Activated CD4-positive, alpha-beta T cell treated with anti-CD3 and anti-CD28 coated beads, Interleukin-2, amount 50 U/mL, for 48 hours (primary cell): ENCODE results near the gene FAM32A.
"Not testable (repeated sequence)": the region's sequence is repeated elsewhere in the genome, so short reads cannot be mapped to it uniquely, and the experiment has no call there.

Experiments
- DNase-seq, 2 experiments: peaks; one replicate each; pipeline ENCODE4 v3.0.0-alpha.2; 2020

The FAM32A gene

DNA sequence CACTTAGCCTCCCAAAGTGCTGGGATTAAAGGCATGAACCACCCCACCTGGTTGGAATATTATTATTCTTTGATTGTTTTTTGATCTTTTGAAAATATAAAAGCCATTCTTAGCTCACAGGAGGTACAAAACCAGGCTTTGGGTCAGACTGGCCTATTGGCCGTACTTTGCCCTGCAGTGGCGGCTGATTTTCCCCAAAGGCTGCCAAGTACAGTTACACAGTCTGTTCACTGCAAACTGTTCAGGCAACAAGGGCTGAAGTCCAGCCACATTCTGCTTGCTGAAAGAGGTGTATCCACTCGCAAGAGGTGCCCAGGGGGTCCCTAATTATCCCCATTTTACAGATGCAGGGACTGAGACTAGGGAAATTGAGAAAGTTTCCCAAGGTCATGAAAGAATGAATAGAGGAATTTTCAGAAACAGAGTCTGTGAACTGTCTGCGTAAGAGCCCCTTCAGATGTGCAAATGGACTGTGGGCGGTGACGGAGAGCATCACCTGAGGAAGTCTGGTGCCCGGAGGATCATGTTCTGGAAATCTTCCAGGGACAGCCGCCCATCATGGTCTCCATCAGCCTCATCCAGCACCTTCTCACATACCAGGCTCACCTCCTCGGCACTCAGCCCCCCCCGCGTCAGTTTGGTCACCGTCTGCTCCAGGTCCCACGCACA lies 20.9 kb upstream of the FAM32A start:
- DNase-seq, result no peak

DNA sequence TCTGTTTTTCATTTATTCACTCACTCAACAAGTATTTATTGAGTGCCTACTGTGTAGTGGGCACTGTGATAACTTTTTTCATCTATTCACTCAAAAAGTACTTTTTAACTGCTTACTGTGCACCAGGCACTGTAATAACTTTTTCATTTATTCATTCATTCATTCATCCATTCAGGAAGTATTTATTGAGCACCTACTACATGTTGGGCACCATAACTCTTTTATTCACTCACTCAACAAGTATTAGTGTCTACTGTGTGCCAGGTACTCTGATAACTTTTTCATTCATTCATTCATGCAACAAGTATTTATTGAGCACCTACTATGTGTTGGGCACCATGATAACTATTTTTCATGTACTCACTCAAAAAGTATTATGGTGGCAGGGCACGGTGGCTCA lies 18.8 kb upstream of the FAM32A start:
- no peak for DNase-seq

DNA sequence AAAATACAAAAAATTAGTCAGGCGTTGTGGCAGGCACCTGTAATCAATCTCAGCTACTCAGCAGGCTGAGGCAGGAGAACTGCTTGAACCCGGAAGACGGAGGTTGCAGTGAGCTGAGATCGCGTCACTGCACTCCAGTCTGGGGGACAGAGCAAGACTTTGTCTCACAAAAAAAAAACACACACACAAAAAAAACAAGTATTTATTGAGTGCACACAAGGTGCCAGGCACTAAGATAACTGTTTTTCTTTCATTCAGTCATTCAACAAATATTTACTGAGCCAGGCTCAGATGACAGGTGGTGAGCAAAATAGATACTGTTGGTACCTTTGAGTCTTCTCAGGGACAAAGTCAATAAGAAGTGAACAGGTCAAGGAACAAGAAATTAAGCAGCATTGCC lies 18.2 kb upstream of the FAM32A start:
- no peak for DNase-seq

DNA sequence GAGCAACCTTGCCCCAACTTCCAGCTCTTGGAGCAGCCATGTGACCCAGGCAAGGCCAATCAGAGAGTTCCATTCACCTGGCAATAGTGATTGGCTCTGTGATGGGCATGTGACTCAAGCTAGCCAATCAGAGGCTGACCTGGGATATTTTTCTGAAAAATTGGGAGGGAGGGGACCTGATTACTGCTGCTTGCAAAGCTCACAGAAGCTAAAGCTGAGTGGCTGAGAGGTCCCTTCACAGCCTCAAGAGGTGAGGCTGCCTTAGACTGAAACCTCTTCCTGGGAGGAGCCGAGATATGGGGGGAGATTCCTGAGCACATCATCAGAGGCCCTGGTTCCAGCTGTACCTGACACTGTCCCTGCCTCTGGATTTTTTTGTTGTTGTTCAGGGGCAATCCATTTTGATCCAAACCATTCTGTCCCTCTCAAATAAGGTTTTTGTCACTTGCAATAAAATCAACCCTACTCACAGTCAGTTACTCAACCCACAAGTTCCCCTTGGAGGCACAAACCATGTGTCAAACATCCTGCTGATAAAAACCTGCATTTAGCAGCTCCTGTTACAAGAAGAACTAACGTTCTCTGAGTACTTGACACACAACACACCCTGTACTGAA lies 16.6 kb upstream of the FAM32A start:
- no peak for DNase-seq

DNA sequence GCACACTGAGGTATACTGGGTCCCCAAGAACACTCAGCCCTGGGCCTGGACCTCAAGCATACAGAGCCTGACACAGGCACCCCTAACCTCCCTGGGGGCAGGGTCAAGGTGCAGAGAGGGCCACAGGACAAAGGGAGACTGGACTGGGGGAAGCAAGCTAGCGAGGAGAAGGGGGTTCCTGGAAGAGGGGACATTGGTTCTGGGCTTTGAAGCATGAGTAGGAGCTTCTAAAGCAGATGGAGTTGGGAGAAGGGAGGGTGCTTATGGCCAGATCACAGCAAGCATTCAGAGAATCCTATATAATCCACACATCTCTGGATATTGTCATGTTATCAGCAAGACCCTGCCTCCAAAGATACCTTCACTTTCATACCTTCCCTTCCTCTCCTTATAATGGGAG lies 15.1 kb upstream of the FAM32A start:
- no peak for DNase-seq

DNA sequence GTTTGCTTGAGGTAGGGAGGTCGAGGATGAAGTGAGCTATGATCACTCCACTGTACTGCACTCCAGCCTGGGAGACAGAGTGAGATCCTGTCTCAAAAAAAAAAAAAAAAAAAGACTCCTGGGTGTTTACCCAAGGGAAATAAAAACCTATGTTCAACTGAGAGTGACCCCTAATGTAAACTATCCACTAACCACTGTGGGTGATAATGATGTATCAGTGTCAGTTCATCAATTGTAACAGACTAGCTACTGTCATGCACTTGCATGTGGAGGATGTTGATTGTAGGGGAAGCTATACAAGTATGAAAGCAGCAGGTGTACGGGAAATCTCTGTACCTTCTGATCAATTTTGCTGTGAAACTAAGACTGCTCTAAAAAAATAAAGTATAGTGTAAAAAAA lies 9.3 kb upstream of the FAM32A start:
- DNase-seq, result no peak

DNA sequence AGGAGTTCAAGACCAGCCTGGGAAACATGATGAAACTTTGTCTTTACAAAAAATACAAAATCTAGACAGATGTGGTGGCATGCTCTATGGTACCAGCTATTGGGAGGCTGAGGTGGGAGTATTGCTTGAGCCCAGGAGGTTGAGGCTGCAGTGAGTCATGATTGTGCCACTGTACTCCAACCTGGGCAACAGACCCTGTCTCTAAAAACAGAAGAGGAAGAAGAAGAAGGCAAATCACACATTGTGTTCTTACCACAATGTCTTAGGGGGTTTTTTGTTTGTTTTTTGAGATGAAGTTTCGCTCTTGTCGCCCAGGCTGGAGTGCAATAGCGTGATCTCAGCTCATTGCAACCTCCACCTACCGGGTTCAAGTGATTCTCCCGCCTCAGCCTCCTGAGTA lies 6.3 kb upstream of the FAM32A start:
- DNase-seq, result not testable (repeated sequence)

DNA sequence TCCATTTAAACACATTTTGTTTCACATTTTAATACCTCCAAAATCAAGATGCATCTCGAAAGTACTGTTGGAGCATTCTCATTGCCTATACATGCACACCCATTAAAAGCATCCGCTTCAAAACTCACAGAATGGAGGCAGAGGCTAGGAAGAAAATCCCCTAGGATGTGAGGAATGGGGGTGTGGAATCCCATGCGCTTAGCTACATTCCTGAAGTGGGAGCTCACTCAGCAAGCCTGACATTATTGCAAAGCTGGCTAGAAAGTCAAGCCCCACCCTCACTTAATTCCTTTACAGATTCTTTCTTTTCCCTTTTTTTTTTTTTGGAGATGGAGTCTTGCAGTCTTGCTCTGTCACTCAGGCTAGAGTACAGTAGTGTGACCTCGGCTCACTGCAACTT lies 4.6 kb upstream of the FAM32A start:
- no peak for DNase-seq

DNA sequence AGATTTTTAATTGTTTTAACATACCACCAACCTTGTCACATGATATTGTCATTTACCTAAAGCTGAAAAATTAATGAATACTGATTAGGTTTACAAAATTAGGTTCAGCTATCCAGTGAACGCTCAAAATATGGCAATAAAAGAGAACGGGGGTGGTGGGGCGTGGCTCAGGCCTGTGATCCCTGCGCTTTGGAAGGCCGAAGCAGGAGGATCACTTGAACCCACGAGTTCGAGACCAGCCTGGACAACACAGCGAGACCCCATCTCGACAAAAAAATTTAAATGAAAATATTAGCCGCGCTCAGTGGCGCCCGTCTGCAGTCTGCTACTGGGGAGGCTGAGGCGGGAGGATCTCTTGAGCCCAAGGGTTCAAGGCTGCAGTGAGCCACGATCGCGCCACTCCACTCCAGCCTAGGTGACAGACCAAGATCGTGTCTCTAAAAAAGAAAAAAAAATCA lies 516 bp upstream of the FAM32A start:
- DNase-seq, result no peak

DNA sequence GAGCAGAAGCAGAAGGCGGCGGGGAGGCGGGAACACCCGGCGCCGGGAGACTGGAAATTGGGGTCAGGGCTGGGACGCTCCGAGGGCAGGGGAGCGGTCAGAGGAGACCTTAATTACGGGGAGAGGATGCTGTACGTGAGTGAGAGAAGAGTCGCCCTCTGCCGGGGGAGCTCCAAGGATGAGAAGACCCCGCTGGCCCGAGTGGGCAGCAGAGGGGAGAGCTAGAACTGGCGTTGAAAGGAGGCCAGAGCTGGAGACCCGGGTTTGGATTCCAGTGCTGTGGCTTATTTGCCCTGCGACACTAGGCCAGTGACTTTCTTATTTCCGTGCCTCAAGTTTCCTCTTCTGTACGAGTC lies 536 bp downstream of the FAM32A start:
- peak; percentile 55 to 59 for DNase-seq

DNA sequence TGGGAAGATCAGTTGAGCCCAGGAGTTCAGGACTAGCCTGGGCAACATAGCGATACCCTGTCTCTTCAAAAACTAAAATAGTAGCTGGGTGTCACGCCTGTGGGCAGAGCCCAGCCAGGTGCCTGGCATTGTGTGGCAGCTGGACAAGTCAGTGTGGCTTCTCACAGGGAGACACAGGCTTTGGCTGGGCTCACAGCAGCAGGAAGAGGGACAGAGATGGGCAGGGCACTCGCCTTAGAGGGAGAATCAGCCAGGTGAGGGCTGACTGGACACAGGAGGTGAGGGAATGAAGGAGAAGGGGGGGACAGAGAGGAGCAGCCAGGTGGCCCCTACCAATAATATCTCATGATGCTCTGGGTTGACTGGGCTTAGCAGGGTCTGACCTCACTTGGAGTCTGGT lies 3.3 kb downstream of the FAM32A start:
- DNase-seq, result no peak

DNA sequence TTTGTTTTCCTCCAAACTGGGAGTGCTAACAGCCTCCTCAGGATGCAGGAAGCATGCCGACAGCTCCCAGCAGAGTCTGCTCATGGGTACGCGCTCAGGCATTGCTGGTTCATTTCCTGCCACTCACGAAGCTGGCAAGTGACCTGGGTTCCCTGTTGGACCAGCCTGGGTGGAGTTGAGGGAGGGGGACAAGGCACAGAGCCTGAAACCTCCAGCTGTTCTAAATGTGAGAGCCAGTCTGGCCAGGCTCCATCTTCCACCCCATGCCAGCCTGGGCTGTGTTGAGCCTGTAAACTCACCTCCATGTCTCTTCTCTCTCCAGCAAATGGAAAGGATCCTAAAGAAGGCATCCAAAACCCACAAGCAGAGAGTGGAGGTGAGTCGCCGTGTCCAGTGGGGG lies 5.0 kb downstream of the FAM32A start:
- DNase-seq, result no peak

DNA sequence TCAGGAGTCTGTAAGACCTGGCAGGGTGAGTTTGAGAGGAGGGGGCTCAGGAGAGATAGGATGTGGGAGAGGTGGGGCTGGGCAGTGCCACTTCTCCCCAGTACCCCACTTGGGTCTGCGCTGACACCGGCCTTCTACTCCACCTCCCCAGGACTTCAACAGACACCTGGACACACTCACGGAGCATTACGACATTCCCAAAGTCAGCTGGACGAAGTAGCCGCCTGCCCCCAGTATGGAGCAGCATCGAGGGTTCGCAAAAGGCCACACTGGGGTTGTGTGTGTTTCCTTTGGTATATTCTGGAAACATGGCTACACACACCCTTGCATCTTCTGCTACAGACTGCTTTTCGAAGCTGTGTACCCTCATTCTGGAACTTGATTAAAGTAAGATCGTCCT lies 5.5 kb downstream of the FAM32A start:
- DNase-seq, result no peak

DNA sequence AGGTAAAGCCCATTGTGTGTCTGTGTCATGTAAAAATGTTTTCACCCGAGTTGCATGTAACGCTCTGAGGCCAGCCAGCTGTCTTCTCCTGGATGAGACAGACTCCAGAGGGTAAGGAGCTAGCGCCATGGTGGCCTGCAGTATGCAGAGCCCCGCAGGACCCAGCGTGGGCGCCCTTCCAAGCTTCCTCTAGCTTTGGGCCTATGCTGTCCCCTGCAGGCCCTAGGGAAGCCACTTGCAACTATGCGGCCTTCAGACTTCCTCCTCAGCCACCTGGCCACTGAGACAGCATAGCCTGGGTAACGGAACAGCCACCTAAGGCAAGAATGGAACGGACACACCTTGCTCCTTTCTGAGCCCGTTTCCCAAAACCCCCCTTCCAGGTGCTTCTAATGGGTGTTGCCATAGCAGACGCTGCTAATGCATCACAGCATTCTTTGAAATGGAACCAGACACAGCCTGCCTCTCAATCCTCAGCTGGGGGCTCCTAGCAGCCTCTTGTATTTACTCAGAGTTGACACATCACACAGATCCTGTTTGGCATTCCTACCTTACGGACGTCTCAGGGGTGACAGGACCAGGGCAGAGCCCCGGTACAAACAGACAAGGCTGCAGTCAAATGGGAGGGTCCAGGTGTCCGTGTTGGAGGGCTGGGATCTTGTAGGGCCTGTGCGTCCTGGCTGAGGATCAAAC lies 6.2 kb downstream of the FAM32A start:
- DNase-seq, result no peak

DNA sequence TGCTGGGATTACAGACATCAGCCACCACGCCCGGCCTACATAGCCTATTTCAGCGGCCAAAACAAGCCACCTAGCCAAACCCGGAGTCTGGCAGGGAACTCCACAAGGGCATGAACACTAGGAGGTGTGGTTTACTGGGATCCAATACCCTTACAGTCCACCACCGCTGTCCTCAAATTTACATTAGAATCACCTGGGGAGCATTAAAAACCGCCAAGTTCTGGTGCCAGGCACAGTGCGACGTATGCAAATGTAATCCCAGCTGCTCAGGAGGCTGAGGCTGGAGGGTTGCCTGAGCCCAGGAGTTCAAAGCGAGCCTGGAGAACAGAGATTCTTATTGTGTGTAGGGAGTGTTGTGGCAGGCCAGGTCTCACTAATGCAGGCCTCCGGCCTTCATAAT lies 8.3 kb downstream of the FAM32A start:
- no peak for DNase-seq

DNA sequence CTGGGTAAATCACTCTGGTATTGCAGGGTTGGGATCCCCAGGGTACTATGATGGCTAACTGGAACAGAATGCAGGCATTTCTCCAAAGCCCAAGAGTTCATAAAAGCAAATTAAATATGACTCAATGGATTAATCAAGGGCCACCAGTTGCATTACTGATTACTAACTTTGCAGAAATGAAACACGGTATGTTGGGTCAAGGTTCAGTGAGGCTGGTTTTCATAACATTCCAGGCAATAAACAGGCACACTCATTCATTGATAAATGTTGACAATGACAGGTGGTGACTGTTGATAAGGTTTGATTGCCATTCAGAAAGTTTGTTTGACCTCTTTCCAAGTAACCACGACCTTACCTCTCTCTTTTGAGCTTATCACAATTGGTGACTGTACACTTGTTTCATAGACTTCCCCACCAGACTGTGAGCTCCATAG lies 12.0 kb downstream of the FAM32A start:
- DNase-seq, result no peak

DNA sequence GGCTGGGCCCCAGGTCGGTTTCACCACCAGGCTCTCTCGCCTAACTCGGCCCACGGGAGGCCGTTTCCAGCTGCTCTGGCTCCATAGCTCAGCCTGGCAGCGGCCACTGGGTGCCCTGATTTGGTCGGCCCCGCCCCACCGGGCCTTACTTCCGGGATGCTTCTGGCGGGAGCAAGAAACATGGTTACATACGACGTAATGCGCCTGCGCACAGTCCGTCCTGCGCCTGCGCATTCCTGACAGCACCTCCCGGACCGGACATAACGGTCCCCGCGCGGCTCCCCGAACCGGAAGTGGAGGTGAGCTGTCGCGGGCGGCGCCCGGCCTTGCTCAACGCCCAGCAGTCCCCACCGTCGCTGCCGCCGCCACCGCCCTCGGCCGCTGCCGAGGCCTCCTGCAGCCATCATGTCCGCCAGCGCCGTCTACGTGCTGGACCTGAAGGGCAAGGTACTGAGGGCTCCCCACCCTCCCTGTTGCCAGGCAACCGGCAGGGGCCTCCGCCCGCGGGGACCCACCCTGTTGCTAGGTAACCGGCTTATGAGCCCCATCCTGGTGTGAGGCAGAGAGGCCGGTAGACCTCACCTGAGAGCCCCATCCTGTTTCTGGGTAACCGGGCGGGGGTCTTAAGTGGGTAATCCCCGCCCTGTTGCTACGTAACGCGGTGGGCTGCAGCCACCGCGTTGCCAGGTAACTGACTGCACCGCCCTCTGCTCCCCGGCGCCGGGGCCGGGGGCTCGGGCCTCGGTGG lies 12.6 kb downstream of the FAM32A start, which contains the start of gene AP1M1:
TSS of gene AP1M1 (plus strand) at position 290 of the 748 bp plus-strand sequence. CDS start at position 406, 116 bp downstream.
- peak; percentile 99 for DNase-seq

DNA sequence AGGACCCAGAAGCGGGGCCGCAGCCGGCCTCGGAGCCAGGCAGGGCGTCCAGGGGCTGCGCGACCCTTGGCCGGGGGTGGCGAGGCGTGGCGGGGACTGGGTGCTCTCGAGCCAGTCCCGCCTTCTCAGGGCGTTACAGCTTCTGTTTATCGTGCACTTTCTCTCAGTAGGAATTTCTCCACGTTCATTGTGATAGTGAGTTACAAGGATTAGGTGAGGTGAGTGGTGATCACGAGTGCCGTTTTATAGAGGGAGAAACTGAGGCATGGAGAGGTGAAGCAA lies 13.1 kb downstream of the FAM32A start:
- DNase-seq, result no peak

DNA sequence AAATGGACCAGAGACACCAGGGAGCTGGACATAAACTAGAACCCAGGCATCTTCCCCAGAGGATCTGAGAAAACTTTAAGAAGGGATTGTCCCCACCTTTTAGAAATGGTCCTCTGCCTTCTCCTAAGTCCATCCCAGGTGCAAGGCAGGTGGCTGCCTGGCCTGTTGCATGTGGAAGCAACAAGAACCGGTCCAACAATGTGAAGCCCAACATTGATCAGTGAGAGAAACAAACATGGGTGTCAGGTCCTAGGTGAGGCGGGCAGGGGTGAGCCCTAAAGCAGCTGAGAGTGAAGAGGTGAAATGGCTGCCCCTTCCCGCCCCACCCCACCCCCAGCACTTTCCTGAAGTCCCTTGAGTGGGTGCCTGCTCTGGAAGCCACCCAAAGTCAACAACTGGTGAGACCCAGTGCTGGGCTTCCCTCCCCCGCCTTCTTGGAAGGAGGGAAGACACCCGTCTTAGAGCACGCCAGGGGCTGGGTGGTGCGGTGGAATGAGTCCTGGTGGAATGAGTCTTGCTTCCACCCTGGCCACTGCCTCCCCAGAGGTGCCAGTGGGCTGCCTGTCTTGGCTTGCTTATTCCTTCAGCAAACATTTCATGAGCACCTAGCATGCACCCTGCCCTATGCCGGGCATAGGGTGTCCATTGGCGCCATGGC lies 14.2 kb downstream of the FAM32A start:
- DNase-seq, result no peak

DNA sequence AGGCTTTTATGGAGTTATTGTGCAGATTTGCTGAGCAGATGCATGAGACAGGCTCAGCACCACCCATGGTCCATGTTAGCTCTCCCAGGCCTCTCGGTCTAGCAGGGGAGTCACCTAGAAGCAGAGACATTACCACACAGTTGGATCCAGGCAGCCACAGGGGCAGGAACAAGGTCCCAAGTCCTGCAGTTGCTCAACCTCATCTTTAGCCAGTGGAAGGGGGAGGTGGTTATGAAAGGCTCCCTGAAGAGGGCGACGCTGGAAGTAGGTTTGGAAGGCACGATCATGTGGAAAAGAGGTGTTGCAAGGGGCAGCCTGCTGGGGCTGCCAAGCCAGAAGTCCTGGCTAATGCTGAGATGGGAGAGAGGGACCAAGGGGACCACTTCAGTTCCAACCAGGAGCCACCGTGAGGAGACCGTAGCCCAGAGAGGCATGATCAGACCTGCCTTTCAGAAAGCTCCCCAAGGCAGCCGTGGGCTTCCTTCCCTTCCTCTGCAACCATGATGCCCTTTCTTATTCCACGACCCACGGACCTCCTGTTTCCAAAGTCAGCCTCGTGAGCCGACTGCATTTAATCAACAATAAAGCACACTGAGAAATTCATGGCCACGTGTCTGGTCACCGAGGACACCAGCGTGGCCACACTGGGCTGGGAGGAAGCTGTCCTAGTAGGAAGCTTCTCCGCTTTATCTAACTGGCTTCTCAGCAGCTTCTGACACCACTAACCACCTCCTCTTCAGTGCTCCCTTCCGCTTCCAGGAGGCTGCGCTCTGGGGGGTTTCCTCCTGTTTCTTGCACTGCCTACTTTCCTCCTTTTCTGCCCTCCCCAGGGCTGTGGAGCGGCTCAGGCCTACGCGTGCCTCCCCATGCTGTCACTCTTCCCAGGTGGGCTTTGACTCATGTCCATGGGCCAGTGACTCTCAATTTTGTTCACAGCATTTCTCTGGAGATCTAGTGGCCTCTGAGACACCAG lies 15.1 kb downstream of the FAM32A start:
- DNase-seq, result no peak

DNA sequence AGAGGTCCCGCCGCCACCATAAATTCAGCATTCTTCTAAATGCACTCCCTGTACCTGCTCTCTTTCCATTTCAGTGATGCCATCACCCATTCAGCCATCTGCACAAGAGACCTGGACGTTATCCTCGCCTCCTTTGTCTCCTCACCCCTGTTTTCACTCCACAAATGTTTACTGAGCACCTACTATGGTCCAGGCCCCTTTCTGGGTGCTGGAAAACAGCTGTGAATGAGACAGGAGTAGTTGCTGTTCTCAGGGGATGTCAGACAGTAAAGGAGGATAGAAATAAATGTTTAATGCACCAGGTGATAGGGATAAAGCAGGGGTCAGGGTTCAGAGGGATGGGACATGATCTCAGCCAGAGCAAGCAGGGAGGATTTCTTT lies 15.8 kb downstream of the FAM32A start:
- DNase-seq, result no peak
